ENCODE measurements around the gene NBL1.

DNA sequence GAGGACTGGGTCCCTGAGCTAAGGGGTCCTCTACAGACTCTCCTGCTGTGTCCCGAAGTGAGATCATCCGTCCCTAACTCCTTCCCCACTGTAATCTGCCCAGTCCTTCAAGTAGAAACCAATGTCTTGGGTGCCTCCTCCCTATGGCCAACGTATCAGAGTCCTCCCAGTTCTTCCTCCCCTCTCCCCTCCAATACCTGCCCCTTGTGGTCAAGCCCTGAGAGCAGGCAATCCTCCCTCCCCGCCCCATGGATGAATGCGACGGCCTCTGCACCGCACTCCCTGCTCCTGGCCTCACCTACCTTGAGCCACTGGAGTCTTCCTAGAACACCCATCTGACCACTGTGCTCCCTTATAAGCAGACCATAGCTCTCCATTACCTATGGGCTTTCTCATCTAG lies 51.7 kb downstream of the NBL1 start:
- TF ChIP-seq EZH2 (IDR thresholded peaks at IDR 0.05; ENCODE audit: borderline replicate concordance) (no peak), EZH2phosphoT487 (IDR thresholded peaks at IDR 0.05; ENCODE audit: low read depth, severe bottlenecking, unreplicated experiment) (no peak)
- TF ChIP-seq, protein P1, sequence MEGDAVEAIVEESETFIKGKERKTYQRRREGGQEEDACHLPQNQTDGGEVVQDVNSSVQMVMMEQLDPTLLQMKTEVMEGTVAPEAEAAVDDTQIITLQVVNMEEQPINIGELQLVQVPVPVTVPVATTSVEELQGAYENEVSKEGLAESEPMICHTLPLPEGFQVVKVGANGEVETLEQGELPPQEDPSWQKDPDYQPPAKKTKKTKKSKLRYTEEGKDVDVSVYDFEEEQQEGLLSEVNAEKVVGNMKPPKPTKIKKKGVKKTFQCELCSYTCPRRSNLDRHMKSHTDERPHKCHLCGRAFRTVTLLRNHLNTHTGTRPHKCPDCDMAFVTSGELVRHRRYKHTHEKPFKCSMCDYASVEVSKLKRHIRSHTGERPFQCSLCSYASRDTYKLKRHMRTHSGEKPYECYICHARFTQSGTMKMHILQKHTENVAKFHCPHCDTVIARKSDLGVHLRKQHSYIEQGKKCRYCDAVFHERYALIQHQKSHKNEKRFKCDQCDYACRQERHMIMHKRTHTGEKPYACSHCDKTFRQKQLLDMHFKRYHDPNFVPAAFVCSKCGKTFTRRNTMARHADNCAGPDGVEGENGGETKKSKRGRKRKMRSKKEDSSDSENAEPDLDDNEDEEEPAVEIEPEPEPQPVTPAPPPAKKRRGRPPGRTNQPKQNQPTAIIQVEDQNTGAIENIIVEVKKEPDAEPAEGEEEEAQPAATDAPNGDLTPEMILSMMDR (IDR thresholded peaks at IDR 0.05; ENCODE audit: poor library complexity): no peak
